Measurements from ENCODE around the gene EEPD1.
A peak's percentile ranks its signal among the peaks of the same experiment; 100 is the strongest.
"Not testable (repeated sequence)": the region's sequence is repeated elsewhere in the genome, so short reads cannot be mapped to it uniquely, and the experiment has no call there.

EEPD1 gene

DNA sequence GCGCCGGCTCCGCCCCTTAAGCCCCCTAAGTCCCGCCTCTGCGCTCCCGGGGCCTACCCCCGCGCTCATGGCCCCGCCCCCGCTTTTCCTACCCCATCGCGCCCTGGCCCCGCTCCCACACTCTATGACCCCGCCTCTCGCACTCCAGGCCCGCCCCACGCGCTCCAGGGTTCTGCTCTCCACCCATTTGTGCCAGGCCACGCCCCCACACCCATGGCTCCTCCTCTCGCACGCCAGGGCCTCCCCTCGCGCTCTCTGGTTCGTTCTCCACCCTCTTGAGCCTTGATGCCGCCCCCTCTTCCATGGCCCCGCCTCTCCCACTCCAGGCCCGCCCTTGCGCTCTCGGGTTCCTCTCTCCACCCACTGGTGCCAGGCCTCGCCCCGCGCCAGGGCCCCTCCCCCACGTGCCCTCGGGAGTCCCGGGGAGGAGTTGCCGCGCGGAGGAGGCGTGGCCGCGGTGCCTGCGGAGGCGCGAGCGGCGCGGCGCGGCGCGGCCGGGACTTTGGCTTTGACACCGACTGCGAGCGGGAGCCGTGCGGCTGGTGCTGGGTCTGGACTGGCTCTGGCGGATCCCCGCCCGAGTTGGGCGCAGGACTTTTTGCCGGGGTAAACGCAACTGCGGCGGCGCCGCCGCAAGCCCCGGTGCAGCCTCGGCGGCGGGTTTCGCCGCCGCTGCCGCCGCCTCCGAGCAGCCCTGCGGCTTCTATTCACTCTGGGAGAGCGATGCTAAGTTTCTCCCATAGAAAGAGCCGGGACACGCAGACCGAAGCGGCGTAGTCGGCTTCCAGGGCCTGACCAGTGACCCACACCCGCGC, at the start of gene EEPD1:
EEPD1 (plus strand) TSS at position 499 of the 815 bp plus-strand sequence. CDS start 1,071 bp downstream, outside the sequence.
- peak within 1 kb of the TSS; percentile 60 for H3K4me3 ChIP-seq (ENCODE audit: low read depth, low read length)
- H3K9me3 ChIP-seq (ENCODE audit: severe bottlenecking), result no peaks in the 10 kb centered on the region
- TF ChIP-seq, protein P1, sequence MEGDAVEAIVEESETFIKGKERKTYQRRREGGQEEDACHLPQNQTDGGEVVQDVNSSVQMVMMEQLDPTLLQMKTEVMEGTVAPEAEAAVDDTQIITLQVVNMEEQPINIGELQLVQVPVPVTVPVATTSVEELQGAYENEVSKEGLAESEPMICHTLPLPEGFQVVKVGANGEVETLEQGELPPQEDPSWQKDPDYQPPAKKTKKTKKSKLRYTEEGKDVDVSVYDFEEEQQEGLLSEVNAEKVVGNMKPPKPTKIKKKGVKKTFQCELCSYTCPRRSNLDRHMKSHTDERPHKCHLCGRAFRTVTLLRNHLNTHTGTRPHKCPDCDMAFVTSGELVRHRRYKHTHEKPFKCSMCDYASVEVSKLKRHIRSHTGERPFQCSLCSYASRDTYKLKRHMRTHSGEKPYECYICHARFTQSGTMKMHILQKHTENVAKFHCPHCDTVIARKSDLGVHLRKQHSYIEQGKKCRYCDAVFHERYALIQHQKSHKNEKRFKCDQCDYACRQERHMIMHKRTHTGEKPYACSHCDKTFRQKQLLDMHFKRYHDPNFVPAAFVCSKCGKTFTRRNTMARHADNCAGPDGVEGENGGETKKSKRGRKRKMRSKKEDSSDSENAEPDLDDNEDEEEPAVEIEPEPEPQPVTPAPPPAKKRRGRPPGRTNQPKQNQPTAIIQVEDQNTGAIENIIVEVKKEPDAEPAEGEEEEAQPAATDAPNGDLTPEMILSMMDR (IDR thresholded peaks at IDR 0.05; ENCODE audit: low read depth, low read length), result no peak
- DNase-seq, result peak; percentile 99
- H3K27ac ChIP-seq, result peak within 1 kb of the TSS; percentile 44
- H3K27me3 ChIP-seq (ENCODE audit: insufficient read depth, low read depth, severe bottlenecking), result no peaks in the 10 kb centered on the region
- H3K36me3 ChIP-seq, result no peaks in the 10 kb centered on the region

DNA sequence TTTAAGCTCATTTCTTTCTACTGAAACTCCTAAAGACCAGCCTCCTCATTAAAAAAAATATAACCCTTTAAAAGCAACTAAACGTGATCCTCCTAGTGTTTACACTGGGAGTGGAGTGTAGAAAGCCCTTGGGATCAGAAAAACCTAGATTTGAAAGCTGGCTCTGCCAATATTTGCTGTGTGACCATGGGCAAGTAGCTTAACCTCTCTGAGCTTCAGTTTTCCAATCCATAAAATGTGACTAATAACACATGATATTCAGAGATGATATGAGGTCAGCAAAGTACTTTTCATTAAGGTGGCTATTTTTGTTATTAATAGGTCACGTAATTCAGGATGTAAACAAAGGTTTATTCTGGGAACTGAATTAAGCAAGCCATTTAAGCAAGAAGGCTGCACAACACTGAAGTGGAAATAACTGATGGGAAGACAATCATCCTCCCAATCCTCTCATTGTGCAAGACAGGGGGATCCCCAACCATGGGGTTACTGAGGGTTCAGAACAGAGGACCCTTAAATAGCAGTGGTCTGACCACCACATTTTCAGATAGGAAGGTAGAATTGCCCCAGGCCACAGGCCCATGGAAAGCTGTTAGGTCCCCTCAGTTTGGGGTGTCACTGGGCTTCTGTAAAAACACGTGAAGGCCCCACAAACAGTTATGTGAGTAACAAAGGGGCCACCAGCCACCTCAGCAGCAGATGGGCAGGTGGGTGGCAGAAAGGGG, 49.1 kb upstream of the EEPD1 start:
- no peak overlapping the region for H3K27ac ChIP-seq
- TF ChIP-seq, protein P1 (IDR thresholded peaks at IDR 0.05; ENCODE audit: low read depth, low read length), result no peak

DNA sequence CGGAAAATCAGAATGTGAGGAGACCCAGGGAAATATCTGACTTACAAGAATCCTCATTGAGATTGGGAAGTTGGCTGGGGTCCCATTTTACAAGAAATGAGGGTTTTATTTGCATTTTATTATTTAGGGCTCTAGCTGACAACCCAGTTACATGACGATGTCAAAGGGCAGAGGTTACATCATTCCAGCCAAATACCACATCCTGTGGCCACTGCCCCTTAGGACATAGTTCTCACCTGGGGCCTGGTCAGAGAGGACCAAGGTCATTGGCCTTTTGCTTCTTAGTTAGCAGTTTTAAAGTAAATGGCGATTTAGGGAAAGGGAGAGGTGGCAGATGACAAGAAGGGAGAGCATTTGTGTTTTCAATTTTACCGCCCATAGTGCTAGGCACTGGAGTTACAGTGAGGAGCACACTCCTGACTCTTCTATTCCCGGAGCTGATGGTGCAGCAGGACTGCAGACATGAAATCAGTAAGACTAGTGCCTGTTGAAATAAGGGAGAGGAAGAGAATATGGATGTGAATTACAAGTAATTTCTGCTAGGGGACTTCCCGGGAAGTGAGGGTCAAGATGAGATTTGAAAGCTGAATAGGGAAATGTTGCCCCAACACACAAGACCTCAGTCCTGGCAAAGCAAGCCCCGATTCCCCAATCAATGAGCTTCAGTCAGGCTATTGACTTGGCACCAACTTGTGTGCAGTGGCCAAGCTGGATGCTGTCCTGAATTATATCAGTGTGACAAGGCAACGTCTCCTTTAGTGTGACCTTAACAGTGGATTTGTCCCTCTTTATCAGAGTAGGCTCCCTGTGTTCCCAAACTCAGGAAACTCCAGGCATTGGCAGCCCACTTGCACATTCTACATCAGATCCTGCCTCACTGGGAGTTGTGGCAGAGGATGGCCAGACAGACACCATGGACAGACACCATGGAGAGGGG, 45.8 kb upstream of the EEPD1 start:
- H3K4me3 ChIP-seq (ENCODE audit: low read depth, low read length); DNase-seq; H3K36me3 ChIP-seq; H3K9me3 ChIP-seq (ENCODE audit: severe bottlenecking); H3K27me3 ChIP-seq (ENCODE audit: insufficient read depth, low read depth, severe bottlenecking); H3K27ac ChIP-seq: not testable (repeated sequence)

More for the DNA sequence above, 49.1 kb upstream of the EEPD1 start:
- H3K4me3 ChIP-seq (ENCODE audit: low read depth, low read length), result no peak overlapping the region
- no peaks in the 10 kb centered on the region for H3K9me3 ChIP-seq (ENCODE audit: severe bottlenecking)
- H3K36me3 ChIP-seq, result no peaks in the 10 kb centered on the region
- DNase-seq, result no peak
- H3K27me3 ChIP-seq (ENCODE audit: insufficient read depth, low read depth, severe bottlenecking), result no peaks in the 10 kb centered on the region

DNA sequence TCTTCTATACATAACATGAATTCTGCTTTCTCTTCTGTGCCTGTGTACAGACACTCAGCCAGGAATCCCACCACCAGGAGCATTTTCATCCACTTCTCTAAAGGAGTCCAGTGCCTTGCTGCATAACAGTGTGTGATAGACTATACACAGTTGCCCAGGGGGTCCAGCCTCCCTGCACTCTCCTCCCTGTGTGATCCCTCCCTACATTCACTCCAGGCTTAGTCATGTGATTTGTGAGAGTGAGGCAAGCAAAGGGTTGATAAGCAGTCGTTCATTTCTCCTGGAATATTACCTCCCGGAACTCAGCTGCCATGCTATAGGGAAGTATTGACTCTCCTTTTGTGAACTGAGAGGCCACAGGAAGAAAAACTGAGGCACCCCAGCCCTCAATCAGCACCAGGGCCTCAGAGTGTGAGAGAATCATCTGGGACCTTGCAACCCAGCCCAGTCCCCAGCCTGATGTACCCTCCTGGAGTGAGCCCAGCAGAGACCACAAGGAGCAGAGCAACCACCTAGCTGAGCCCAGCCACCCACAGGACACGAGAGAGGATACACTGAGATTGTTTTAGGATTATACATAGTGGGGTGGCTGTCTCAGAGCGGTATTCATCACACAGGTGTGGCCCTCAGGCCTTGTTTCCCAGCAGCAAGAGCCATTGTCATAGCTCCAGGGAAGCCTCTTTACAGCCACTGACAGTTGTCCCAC, 45.0 kb upstream of the EEPD1 start:
- no peaks in the 10 kb centered on the region for H3K27me3 ChIP-seq (ENCODE audit: insufficient read depth, low read depth, severe bottlenecking)
- no peak overlapping the region for H3K27ac ChIP-seq
- no peak for DNase-seq
- no peaks in the 10 kb centered on the region for H3K36me3 ChIP-seq
- H3K9me3 ChIP-seq (ENCODE audit: severe bottlenecking), result no peaks in the 10 kb centered on the region
- TF ChIP-seq, protein P1 (IDR thresholded peaks at IDR 0.05; ENCODE audit: low read depth, low read length), result no peak
- H3K4me3 ChIP-seq (ENCODE audit: low read depth, low read length), result no peak overlapping the region

DNA sequence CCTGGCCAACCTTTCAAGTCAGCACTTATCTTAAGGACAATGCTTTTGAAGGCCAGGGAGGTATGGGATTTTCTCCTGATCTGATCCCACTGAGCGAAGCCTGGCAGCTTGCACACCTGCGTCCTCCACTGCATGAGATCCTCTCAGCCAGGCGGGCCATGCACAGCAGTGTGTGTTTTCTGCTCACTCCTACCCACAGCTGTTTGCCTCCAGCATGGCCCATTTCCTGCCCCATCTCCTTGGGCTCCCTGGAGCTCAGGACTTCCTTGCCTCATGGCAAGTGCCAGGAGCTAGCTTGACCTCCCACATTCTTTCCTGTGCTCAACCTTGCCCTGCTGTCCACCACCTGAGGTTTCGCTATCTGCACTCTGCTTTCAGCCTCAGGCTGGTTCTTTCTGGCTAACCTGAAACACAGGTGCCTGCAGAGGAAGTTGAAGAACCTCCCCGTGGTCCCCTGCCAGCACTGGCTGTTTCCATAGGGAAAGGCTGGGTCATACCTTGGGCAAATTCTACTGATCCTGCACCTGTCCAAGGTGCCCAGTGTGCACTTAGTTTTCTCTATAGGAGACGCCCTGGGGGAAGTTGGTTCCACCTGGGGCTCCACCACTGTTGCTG, 43.9 kb upstream of the EEPD1 start:
- Histone ChIP-seq H3K36me3 (no peaks in the 10 kb centered on the region), H3K27ac (no peak overlapping the region), H3K9me3 (ENCODE audit: severe bottlenecking) (no peaks in the 10 kb centered on the region), H3K27me3 (ENCODE audit: insufficient read depth, low read depth, severe bottlenecking) (no peaks in the 10 kb centered on the region), H3K4me3 (ENCODE audit: low read depth, low read length) (no peak overlapping the region)
- DNase-seq, result peak; percentile 33
- TF ChIP-seq, protein P1 (IDR thresholded peaks at IDR 0.05; ENCODE audit: low read depth, low read length), result no peak
